GM21515 (cell line): ENCODE results near the gene TACR1.
"Not testable (repeated sequence)": the region's sequence is repeated elsewhere in the genome, so short reads cannot be mapped to it uniquely, and the experiment has no call there.

Experiments used
- ATAC-seq: cut with Tn5 transposase; IDR thresholded peaks from one replicate; pipeline ENCODE4 v1.9.1; 2021; ENCODE audit not compliant: unreplicated experiment

TACR1 gene, protein sequence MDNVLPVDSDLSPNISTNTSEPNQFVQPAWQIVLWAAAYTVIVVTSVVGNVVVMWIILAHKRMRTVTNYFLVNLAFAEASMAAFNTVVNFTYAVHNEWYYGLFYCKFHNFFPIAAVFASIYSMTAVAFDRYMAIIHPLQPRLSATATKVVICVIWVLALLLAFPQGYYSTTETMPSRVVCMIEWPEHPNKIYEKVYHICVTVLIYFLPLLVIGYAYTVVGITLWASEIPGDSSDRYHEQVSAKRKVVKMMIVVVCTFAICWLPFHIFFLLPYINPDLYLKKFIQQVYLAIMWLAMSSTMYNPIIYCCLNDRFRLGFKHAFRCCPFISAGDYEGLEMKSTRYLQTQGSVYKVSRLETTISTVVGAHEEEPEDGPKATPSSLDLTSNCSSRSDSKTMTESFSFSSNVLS

DNA sequence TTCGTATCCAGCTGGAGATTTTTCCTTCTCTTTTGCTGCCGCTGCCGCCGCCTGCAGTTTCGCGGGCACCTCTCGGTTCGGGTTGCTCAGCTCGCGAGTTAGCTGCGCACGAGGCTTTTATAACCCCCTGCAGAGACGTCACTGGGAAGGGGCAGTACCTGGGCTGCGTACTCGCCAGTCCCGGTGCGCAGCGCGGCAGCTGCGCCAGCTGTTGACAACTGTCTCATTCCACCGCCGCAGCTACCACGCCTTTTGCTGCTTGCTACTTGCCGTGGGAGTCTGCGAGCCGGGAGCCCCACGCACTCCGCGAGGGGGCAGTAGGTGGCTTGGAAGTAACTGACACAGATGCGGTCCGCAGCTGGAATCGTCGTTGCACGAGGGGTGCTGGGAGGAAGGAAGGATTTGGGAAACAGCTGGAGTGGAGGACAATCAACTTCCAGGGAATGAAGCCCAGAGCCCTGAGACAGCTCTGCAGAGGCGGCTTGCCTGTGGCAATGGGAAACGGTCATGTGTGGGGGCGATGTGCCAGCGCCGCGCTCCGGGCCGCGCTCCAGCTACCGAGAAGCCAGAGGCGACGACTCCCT, at the start of gene TACR1:
Gene TACR1 (minus strand): TSS at position 93 of the 584 bp plus-strand sequence. CDS start 586 bp downstream, outside the sequence.
- no peak for ATAC-seq

DNA sequence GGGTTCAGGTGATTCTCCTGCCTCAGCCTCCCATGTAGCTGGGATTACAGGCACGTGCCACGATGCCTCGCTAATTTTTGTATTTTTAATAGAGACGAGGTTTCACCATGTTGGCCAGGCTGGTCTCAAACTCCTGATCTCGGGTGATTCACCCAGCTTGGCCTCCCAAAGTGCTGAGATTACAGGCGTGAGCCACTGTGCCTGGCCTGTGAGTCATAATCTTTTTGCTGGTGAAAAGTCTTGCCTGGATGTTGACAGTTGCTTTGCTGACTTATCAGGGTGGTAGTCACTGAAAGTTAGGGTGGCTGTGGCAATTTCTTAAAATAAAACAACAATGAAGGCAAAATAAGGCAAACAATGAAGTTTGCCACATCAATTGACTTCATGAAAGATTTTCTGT, 49.3 kb upstream of the TACR1 start:
- ATAC-seq, result not testable (repeated sequence)

- no peak for ATAC-seq
These were observed 47.3 kb upstream of the TACR1 start for GRCh38 chr2:75246441-75247167.

- ATAC-seq, result no peak
These were observed 43.9 kb upstream of the TACR1 start for GRCh38 chr2:75243219-75243618.

- ATAC-seq, result no peak
These were observed 42.4 kb upstream of the TACR1 start for GRCh38 chr2:75241696-75242095.

- no peak for ATAC-seq
These were observed 39.5 kb upstream of the TACR1 start for GRCh38 chr2:75238670-75239330.

GRCh38 chr2:75237296-75237695, 38.0 kb upstream of the TACR1 start:
- ATAC-seq, result no peak

GRCh38 chr2:75233965-75234364, 34.6 kb upstream of the TACR1 start:
- ATAC-seq, result no peak

DNA sequence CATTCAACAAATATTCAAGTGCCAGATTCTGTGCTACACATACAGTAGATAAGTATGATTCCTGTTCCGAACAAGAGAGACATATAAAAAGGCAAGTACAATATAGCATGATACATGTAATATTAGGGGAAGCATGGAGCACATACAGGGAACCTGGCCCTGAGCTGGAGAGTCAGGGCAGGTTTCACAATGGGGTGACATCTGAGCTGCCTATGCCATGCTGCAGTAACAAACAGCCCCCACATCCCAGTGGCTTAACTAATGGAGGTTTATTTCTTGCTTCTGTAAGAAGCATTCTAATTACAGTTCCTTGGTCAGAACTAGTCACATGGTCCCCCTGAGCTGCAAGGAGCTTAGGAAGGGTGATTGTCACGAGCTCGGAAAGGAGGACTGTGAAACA, 27.3 kb upstream of the TACR1 start:
- ATAC-seq, result no peak

DNA sequence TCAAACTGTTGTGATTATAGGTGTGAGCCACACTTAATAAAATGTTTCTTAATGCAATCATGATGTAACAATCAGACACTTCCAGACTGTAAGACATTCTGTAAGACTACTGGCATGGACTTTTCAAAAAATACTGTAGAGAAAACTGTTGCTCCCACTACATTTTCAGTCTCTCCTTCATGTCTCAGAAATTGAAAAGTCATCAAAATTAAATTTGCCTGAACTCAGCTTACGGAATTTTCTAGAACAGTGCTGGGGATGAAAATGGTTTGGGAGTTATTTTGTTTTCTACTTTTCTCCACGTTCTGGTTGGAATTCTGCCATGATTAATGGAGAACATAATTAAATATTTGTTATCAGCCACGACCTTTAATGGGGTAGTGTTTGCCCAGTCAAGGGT, 26.8 kb upstream of the TACR1 start:
- ATAC-seq, result no peak

GRCh38 chr2:75224636-75225094, 25.3 kb upstream of the TACR1 start:
- ATAC-seq, result no peak

DNA sequence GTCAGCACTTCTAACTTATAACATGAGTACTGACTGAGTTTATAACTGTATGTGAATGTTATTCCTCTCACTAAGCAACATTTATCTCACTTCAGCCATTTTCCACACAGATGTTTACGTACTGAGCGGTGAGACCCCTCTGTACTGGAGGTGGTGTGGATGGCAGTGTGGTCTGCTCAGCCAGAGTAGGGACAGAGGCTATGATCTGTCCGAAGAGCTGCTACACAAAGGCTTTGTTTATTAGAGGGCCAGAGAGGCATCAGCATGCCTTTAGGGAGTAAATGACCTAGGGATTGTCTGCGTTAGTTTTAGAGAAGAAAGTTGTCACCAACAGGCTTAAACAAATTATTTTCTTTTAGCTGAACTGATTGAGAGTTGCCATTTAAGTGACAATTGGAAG, 23.2 kb upstream of the TACR1 start:
- no peak for ATAC-seq

GRCh38 chr2:75221862-75222261, 22.5 kb upstream of the TACR1 start:
- no peak for ATAC-seq

- ATAC-seq, result not testable (repeated sequence)
These were observed 19.9 kb upstream of the TACR1 start for GRCh38 chr2:75219213-75219612.

GRCh38 chr2:75211266-75211770, 12.0 kb upstream of the TACR1 start:
- ATAC-seq, result no peak

- ATAC-seq, result no peak
These were observed 11.1 kb upstream of the TACR1 start for GRCh38 chr2:75210409-75210808.

GRCh38 chr2:75208738-75209137, 9.4 kb upstream of the TACR1 start:
- ATAC-seq, result no peak

DNA sequence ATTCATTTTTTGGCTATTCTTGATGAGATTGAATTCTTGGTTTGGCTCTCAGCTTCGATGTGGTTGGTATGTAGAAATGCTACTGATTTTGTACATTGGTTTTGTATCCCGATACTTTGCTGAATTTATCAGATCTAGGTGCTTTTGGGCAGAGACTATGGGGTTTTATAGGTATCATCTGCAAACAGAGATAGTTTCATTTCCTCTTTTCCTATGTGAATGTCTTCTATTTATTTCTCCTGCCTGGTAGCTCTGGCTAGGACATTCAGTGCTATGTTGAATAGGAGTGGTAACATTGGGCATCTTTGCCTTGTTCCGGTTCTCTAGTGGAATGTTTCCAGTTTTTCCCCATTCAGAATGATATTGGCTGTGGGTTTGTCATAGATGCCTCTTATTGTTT, 5.5 kb upstream of the TACR1 start:
- ATAC-seq, result no peak

DNA sequence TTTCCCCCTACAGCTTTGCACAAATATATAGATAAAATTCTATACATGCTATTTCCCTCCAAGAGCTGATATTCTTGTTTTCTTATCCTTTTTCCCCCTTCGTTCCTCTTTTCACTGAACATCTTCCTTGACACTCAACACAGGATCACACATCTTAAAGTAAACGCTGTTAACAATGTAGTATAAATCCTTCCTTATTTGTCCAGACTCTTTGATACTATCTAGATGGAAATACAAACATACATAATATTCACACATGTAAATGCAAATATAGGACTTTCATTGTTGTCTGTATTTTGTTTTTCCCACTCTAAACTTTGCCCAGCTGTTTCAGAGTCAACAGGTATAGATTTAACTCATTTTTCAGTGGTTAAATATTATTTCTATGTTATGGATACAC, 3.0 kb upstream of the TACR1 start:
- no peak for ATAC-seq

GRCh38 chr2:75200140-75201096, 1.1 kb upstream of the TACR1 start:
- no peak for ATAC-seq
